IMR-90 (cell line): ENCODE results near the gene PI4KA.

Experiments
- CEBPB ChIP-seq: IDR thresholded peaks from 2 replicates; pipeline ENCODE4 v1.6.1; 2012; ENCODE audit warnings: low read depth, low read length, improper control_type of control experiment
- CHD1 ChIP-seq: IDR thresholded peaks from 2 replicates; pipeline ENCODE4 v1.6.1; 2012; ENCODE audit warnings: low read depth, low read length, improper control_type of control experiment
- POLR2A ChIP-seq: IDR thresholded peaks from 2 replicates; pipeline ENCODE4 v1.6.1; 2012; ENCODE audit warnings: mild to moderate bottlenecking, low read depth, low read length
- TF ChIP-seq, protein P1 (sequence below): conservative IDR thresholded peaks from 2 replicates; pipeline ENCODE4 v1.5.1; 2012; ENCODE audit warnings: mild to moderate bottlenecking, low read depth, low read length, improper control_type of control experiment

DNA sequence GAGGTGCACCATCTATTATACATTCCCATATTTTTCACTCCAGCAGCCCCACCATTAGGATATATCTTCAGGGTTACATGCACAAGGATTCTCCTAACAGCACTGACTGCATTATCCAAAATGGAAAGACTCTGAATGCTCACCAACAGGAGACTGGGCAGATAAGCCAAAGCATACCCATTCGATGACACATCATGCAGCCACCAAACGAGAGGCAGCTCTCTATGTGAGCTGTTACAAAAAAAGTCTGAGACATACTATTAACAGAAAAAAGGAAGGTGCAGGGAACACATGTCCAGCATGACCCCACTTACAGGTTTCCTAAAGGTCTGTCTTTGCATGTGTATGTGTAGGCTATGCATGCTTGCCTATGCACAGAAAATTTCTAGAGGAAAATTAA lies 97.1 kb downstream of the PI4KA start:
- TF ChIP-seq, protein P1, sequence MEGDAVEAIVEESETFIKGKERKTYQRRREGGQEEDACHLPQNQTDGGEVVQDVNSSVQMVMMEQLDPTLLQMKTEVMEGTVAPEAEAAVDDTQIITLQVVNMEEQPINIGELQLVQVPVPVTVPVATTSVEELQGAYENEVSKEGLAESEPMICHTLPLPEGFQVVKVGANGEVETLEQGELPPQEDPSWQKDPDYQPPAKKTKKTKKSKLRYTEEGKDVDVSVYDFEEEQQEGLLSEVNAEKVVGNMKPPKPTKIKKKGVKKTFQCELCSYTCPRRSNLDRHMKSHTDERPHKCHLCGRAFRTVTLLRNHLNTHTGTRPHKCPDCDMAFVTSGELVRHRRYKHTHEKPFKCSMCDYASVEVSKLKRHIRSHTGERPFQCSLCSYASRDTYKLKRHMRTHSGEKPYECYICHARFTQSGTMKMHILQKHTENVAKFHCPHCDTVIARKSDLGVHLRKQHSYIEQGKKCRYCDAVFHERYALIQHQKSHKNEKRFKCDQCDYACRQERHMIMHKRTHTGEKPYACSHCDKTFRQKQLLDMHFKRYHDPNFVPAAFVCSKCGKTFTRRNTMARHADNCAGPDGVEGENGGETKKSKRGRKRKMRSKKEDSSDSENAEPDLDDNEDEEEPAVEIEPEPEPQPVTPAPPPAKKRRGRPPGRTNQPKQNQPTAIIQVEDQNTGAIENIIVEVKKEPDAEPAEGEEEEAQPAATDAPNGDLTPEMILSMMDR: no peak
- TF ChIP-seq CHD1: no peak
- TF ChIP-seq POLR2A: no peak
- no peak for TF ChIP-seq CEBPB
